GM12874 (cell line): ENCODE data around the gene PIEZO1.

Source experiments
- TF ChIP-seq, protein P1 (sequence below): IDR thresholded peaks from 2 replicates; pipeline ENCODE4 v1.5.1; 2011; ENCODE audit warnings: low read depth, mild to moderate bottlenecking, control low read depth, low read length, moderate library complexity; ENCODE audit not compliant: insufficient read depth

Gene PIEZO1

GRCh38 chr16:88697831-88698615 is 87.0 kb downstream of the PIEZO1 start:
- TF ChIP-seq, protein P1, sequence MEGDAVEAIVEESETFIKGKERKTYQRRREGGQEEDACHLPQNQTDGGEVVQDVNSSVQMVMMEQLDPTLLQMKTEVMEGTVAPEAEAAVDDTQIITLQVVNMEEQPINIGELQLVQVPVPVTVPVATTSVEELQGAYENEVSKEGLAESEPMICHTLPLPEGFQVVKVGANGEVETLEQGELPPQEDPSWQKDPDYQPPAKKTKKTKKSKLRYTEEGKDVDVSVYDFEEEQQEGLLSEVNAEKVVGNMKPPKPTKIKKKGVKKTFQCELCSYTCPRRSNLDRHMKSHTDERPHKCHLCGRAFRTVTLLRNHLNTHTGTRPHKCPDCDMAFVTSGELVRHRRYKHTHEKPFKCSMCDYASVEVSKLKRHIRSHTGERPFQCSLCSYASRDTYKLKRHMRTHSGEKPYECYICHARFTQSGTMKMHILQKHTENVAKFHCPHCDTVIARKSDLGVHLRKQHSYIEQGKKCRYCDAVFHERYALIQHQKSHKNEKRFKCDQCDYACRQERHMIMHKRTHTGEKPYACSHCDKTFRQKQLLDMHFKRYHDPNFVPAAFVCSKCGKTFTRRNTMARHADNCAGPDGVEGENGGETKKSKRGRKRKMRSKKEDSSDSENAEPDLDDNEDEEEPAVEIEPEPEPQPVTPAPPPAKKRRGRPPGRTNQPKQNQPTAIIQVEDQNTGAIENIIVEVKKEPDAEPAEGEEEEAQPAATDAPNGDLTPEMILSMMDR: peak; percentile 42

GRCh38 chr16:88697116-88697830 is 87.7 kb downstream of the PIEZO1 start:
- TF ChIP-seq, protein P1: no peak

DNA sequence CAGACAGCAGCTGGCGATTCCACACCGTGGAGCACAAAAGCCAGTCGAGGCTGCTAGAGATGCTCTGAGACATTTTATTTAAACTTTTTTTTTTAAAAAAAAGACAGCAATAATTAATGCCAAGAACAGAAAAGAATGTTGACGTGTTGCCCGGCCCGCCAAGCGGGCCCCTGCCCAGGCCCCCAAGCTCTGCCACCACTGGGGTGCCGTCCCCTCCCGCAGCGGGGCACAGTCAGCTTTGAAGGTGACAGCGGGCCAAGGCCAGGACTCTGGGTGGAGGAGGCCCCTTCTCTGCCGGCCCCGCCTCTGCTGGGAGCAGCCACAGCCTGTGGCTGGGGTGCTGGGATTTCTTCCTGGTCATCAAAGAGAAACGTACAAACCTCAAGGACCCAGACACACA is 88.6 kb downstream of the PIEZO1 start:
- TF ChIP-seq, protein P1: no peak

DNA sequence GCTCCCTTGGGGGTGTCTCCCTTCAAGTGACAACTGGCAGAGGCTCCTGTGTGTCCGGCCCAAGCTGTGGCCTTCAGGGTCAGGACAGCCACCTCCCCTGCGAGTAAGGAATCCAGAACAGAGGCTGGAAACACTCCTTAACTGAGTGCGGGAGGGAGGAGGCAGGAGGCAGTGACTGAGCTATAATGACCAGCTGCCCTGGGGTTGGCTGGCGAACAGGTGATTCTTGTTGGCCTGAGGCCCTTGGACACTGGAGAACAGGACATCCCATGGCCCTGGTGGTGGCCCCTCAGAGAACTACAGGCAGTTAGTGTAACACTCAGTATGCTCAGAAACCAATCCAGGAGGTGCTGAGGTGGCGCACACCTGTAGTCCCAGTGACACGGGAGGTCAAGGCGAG is 89.3 kb downstream of the PIEZO1 start:
- TF ChIP-seq, protein P1: no peak

GRCh38 chr16:88695218-88695617 is 89.8 kb downstream of the PIEZO1 start:
- TF ChIP-seq, protein P1: no peak

DNA sequence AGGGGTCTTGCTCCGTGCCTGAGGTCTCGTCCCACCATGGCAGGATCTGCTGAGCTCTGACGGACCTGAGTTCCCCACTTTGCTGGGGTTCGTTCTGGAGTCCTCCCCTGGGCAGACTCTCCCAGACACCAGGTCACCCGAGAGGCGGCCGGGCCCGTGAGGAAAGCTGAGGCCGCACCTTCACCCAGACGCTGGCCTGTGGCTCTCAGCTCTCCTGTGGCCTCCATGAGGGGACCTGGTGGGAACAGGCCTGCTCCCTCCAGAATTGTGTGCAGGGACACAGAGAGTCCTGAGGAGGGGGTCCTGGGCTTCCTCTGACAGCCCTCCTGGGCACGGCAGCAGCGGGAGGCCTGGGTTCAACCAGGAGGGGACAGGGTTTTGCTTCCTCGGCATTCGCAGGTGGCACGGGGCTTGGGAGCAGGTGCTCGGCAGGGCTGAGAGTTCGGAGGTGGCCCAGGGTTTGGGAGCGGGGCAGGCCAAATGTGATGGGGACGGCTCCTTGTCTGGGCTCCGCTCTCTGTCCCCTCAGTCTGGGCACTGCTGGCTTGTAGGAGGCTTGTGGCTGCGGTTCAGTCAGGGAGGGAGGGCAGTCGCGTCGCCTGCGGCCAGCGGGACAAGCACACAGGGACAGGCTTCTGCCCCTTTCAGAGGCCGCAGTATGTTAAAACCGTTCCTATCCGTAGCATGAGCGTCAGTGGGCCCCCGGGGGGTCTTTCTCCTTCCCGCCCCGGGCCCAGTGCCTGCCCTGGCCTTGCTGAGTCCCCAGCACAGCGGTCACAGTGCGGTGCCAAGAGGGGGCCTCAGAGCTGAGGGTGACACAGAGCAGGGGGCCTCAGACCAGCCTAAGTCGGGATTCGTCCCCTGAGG is 90.6 kb downstream of the PIEZO1 start:
- TF ChIP-seq, protein P1: no peak

GRCh38 chr16:88693420-88694177 is 91.4 kb downstream of the PIEZO1 start:
- TF ChIP-seq, protein P1: no peak
